ENCODE results near the gene CCDC126.

Gene CCDC126

DNA sequence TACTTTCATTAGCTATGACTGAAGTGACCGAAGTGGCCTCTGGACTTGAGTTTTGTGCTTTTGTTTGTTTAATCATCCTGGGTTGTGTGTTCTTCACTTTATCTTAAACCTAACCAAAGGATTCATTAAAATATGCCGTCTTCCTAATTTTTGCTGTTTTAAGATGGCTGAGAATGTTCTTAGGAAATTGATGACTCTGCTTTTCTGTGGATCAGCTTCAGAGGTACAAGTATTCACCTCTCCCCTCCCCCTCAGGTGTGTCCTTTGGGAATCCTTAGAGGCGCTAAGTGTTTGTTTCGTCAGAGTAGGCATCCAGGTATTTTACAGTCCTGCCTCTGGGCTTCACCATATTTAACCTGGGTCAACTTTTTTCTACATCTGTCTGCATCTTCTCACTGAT, 1.1 kb downstream of the CCDC126 start:
- no peak for TF ChIP-seq EZH2 (IDR thresholded peaks at IDR 0.05; ENCODE audit: borderline replicate concordance, low read depth, low read length, severe bottlenecking)
- TF ChIP-seq, protein P1, sequence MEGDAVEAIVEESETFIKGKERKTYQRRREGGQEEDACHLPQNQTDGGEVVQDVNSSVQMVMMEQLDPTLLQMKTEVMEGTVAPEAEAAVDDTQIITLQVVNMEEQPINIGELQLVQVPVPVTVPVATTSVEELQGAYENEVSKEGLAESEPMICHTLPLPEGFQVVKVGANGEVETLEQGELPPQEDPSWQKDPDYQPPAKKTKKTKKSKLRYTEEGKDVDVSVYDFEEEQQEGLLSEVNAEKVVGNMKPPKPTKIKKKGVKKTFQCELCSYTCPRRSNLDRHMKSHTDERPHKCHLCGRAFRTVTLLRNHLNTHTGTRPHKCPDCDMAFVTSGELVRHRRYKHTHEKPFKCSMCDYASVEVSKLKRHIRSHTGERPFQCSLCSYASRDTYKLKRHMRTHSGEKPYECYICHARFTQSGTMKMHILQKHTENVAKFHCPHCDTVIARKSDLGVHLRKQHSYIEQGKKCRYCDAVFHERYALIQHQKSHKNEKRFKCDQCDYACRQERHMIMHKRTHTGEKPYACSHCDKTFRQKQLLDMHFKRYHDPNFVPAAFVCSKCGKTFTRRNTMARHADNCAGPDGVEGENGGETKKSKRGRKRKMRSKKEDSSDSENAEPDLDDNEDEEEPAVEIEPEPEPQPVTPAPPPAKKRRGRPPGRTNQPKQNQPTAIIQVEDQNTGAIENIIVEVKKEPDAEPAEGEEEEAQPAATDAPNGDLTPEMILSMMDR (IDR thresholded peaks at IDR 0.05; ENCODE audit: borderline replicate concordance, extremely low read depth, low read length, poor library complexity, severe bottlenecking): no peak
- H3K9ac ChIP-seq (ENCODE audit: low read depth, low read length): peak overlapping the region; percentile 60; the same call in 1 of the 2 replicates
- peak overlapping the region; percentile 81 for H3K4me2 ChIP-seq (ENCODE audit: insufficient read depth, low read length)
- H3K27ac ChIP-seq (ENCODE audit: low read length): no peak overlapping the region; the same call in 1 of the 2 replicates
- H3K4me3 ChIP-seq (ENCODE audit: low read depth in 1 of 2, low read length in 2 of 2): peak overlapping the region; percentile 38 to 66; a peak in 3 of 4 replicates
- peak overlapping the region; percentile 85 for H2AFZ ChIP-seq (ENCODE audit: low read depth, low read length)
- no peaks in the 10 kb centered on the region for H4K20me1 ChIP-seq (ENCODE audit: insufficient read depth, low read length)
- H3K9me3 ChIP-seq (ENCODE audit: insufficient read depth, low read length, severe bottlenecking): no peaks in the 10 kb centered on the region
- H3K36me3 ChIP-seq (ENCODE audit: insufficient read depth, low read length): no peaks in the 10 kb centered on the region
- H3K27me3 ChIP-seq (ENCODE audit: insufficient read depth, low read length, poor library complexity): peaks cover 4% of the 10 kb centered on the region
- DNase-seq (no peak), ATAC-seq (ENCODE audit: insufficient read depth, low read depth) (no peak)
- peaks cover 2% of the 10 kb centered on the region; the same call in 1 of the 2 replicates for H3K79me2 ChIP-seq (ENCODE audit: insufficient read depth, low read length)
- H3K4me1 ChIP-seq (ENCODE audit: insufficient read depth, low read length): peaks cover 23% of the 10 kb centered on the region

DNA sequence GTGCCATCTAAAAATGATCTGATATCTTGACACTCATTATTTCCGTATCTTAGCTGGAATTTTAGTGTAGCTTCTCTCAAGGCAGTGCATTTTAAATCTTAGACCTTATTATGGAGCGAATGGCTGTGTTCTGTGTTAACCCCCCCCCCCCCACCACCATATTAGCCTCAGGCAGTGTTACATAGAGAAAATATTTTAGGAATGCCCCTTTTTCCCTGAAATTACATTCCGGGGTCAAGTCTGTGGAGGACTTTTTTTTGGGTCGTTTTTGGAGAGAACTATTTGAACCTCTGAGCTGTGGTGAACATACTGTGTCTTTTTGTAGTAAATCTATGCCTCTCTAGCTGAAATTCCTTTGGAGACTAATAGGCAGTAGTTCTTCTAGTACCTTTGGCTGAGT, 3.1 kb downstream of the CCDC126 start:
- ATAC-seq (ENCODE audit: insufficient read depth, low read depth) (no peak), DNase-seq (no peak)
- H4K20me1 ChIP-seq (ENCODE audit: insufficient read depth, low read length): no peaks in the 10 kb centered on the region
- no peaks in the 10 kb centered on the region for H3K9me3 ChIP-seq (ENCODE audit: insufficient read depth, low read length, severe bottlenecking)
- H3K9ac ChIP-seq (ENCODE audit: low read depth, low read length): no peak overlapping the region
- H3K4me2 ChIP-seq (ENCODE audit: insufficient read depth, low read length): no peak overlapping the region
- H3K27me3 ChIP-seq (ENCODE audit: insufficient read depth, low read length, poor library complexity): peaks cover 4% of the 10 kb centered on the region
- TF ChIP-seq, protein P1 (IDR thresholded peaks at IDR 0.05; ENCODE audit: borderline replicate concordance, extremely low read depth, low read length, poor library complexity, severe bottlenecking): no peak
- TF ChIP-seq EZH2 (IDR thresholded peaks at IDR 0.05; ENCODE audit: borderline replicate concordance, low read depth, low read length, severe bottlenecking): no peak
- no peak overlapping the region for H3K4me3 ChIP-seq (ENCODE audit: low read depth in 1 of 2, low read length in 2 of 2)
- no peak overlapping the region for H3K27ac ChIP-seq (ENCODE audit: low read length)
- no peaks in the 10 kb centered on the region for H3K36me3 ChIP-seq (ENCODE audit: insufficient read depth, low read length)
- H3K79me2 ChIP-seq (ENCODE audit: insufficient read depth, low read length): peaks cover 4% of the 10 kb centered on the region; the same call in 1 of the 2 replicates
- H3K4me1 ChIP-seq (ENCODE audit: insufficient read depth, low read length): peaks cover 23% of the 10 kb centered on the region
- H2AFZ ChIP-seq (ENCODE audit: low read depth, low read length): no peak overlapping the region

DNA sequence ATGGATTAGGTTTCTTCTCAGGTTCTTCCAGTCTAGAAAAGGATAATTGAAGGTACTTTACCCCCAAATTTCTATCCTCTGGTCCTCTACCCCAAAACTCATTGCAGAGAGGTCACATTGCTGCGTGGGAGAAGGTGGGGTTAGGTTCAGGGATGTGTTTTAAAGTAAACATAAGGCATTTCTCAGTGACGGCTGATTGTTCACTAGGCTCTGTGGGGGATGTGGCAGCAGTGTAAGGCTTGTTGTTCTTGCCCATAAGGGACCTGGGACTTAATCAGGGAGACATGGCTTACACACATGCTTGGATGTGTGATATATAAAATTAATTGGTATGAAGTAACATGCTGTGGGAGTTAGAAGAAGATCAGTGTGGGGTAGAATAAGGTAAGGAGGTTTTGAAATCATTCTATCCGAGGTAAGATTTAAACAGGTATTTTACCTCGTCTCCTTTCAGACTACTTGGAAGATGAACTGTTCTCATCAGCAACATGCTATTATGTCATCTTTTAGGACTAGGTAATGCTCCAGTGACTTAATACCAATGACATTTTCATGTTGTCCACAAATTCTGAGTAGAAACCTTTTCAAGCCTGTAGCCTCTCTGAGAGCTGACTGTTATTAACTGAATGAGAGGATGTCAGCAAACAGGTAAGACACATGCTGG, 6.6 kb downstream of the CCDC126 start:
- peaks cover 5% of the 10 kb centered on the region for H3K4me1 ChIP-seq (ENCODE audit: insufficient read depth, low read length)
- no peak for DNase-seq
- H4K20me1 ChIP-seq (ENCODE audit: insufficient read depth, low read length): no peaks in the 10 kb centered on the region
- H3K4me3 ChIP-seq (ENCODE audit: low read depth in 1 of 2, low read length in 2 of 2): no peak overlapping the region
- no peaks in the 10 kb centered on the region for H3K27me3 ChIP-seq (ENCODE audit: insufficient read depth, low read length, poor library complexity)
- H3K27ac ChIP-seq (ENCODE audit: low read length): no peak overlapping the region
- H3K9ac ChIP-seq (ENCODE audit: low read depth, low read length): no peak overlapping the region
- TF ChIP-seq, protein P1 (IDR thresholded peaks at IDR 0.05; ENCODE audit: borderline replicate concordance, extremely low read depth, low read length, poor library complexity, severe bottlenecking): no peak
- no peak for TF ChIP-seq EZH2 (IDR thresholded peaks at IDR 0.05; ENCODE audit: borderline replicate concordance, low read depth, low read length, severe bottlenecking)
- H2AFZ ChIP-seq (ENCODE audit: low read depth, low read length): no peak overlapping the region
- H3K79me2 ChIP-seq (ENCODE audit: insufficient read depth, low read length): peaks cover 5% of the 10 kb centered on the region; the same call in 1 of the 2 replicates
- no peaks in the 10 kb centered on the region for H3K9me3 ChIP-seq (ENCODE audit: insufficient read depth, low read length, severe bottlenecking)
- H3K36me3 ChIP-seq (ENCODE audit: insufficient read depth, low read length): no peaks in the 10 kb centered on the region
- no peak overlapping the region for H3K4me2 ChIP-seq (ENCODE audit: insufficient read depth, low read length)
- ATAC-seq (ENCODE audit: insufficient read depth, low read depth): no peak
